Panc1 (cell line): ENCODE data around the gene DFFA. TPM values are rescaled to one million over a fixed set of nuclear protein-coding genes. Genes with fewer than 3 reads are reported as not detected.

ENCODE experiments used
- ATAC-seq: fragments of 200-7000 bp; cut with Tn5 transposase; 2 replicates; pipeline ENCODE4 v1.9.1; 2020; ENCODE audit warnings: mild to moderate bottlenecking, moderate library complexity
- BruUV-seq: library from RNA; stranded (reverse); fragments of 400-500 nt; replicated peaks from 2 replicates; lab custom pipeline; 2021; lab: Mats Ljungman, UMichigan
- CTCF ChIA-PET: fragments of 300-600 bp; sonication (Branson Sonifier 250); formaldehyde crosslinking; loops from one replicate; lab custom pipeline; 2022; ENCODE audit warnings: antibody characterized with exemption; lab: Charles Lee
- POLR2A ChIA-PET: fragments of 300-600 bp; sonication (Branson Sonifier 250); formaldehyde crosslinking; loops from one replicate; lab custom pipeline; 2022; ENCODE audit warnings: antibody characterized with exemption; lab: Charles Lee
- DNase-seq: peaks from one replicate; pipeline ENCODE4 v3.0.0-alpha.2; 2010; ENCODE audit warnings: low read depth, low spot score
- H3K27ac ChIP-seq: 2 replicates; pipeline ENCODE4 v1.5.1; 2011; ENCODE audit warnings: mild to moderate bottlenecking, low read length, inconsistent platforms
- H3K27me3 ChIP-seq: fragments of 200-500 bp; sonication (Bioruptor generic); 2 replicates; pipeline ENCODE4 v1.6.0; 2014; ENCODE audit warnings: low read length, inconsistent platforms; ENCODE audit not compliant: control insufficient read depth, insufficient read depth
- H3K36me3 ChIP-seq: fragments of 200-500 bp; sonication (Bioruptor generic); 2 replicates; pipeline ENCODE4 v1.5.1; 2014; ENCODE audit warnings: inconsistent platforms, mild to moderate bottlenecking, low read length, moderate library complexity; ENCODE audit not compliant: control insufficient read depth, insufficient read depth
- H3K4me1 ChIP-seq: 2 replicates; pipeline ENCODE4 v1.5.1; 2011; ENCODE audit warnings: inconsistent platforms, mild to moderate bottlenecking, low read length, moderate library complexity; ENCODE audit not compliant: control insufficient read depth, insufficient read depth
- H3K4me3 ChIP-seq, 2 experiments: 2 replicates each; pipeline ENCODE4 v1.5.1; 2011 to 2012; ENCODE audit warnings: low read depth in 2 of 2, low read length in 2 of 2, mild to moderate bottlenecking in 2 of 2, inconsistent platforms in 1 of 2, moderate library complexity in 1 of 2
- H3K9me3 ChIP-seq: fragments of 200-500 bp; sonication (Bioruptor generic); 2 replicates; pipeline ENCODE4 v1.5.1; 2014; ENCODE audit warnings: low read depth, mild to moderate bottlenecking, inconsistent platforms, low read length, moderate library complexity; ENCODE audit not compliant: control insufficient read depth, insufficient read depth
- CTCF ChIP-seq: fragments of 450-650 bp; IDR thresholded peaks from 2 replicates; pipeline ENCODE4 v1.5.1; 2017; ENCODE audit warnings: mild to moderate bottlenecking
- POLR2AphosphoS5 ChIP-seq: IDR thresholded peaks from 2 replicates; pipeline ENCODE4 v1.6.1; 2012; ENCODE audit warnings: mild to moderate bottlenecking, low read depth, low read length, moderate library complexity
- SIN3A ChIP-seq: IDR thresholded peaks from 2 replicates; pipeline ENCODE4 v1.6.1; 2012; ENCODE audit warnings: low read depth, mild to moderate bottlenecking, low read length, moderate library complexity, borderline replicate concordance; ENCODE audit not compliant: insufficient read depth
- TCF7L2 ChIP-seq: IDR thresholded peaks from 2 replicates; pipeline ENCODE4 v1.6.1; 2011; ENCODE audit warnings: mild to moderate bottlenecking, low read depth, low read length, inconsistent platforms
- in situ Hi-C: cut with HindIII; loops from 2 replicates; pipeline ENCODE4 v1.10.0; 2016; ENCODE audit warnings: low sequenced_read_pairs, low pct_unique_long_range_greater_than_20kb
- intact Hi-C: fragments of 100-400 bp; cut with micrococcal nuclease; formaldehyde crosslinking; loops from one replicate; pipeline ENCODE4 v1.10.0; 2022; ENCODE audit not compliant: unreplicated experiment
- total RNA-seq: library from RNA; stranded (reverse); gene quantifications from one replicate; pipeline ENCODE4 v1.2.1, GENCODE V29; 2021; ENCODE audit not compliant: unreplicated experiment
- TF ChIP-seq, protein P1 (sequence below), 2 experiments: IDR thresholded peaks; 2 replicates each; pipeline ENCODE4 v1.6.1; 2011 to 2012; ENCODE audit warnings: low read depth in 2 of 2, control low read depth in 1 of 2, low read length in 1 of 2, mild to moderate bottlenecking in 1 of 2, moderate library complexity in 1 of 2; ENCODE audit not compliant: insufficient read depth in 1 of 2

The DFFA gene
- total RNA-seq, 1 experiment from 2014 or later, result 68.1 TPM

GRCh38 chr1:10510520-10511493, 38.5 kb upstream of the DFFA start:
- intact Hi-C loops (loop anchor here (5.0 to 10.0 kb wide), 2 partner anchors 114 to 356 kb away; no protein-coding TSS in a partner anchor), in situ Hi-C loops (no loop called here)
- ATAC-seq (peak; percentile 83), DNase-seq (peak; percentile 90)
- POLR2A ChIA-PET, result no interaction called here
- CTCF ChIA-PET, result no interaction called here
- no peaks in the 10 kb centered on the region for H3K36me3 ChIP-seq
- TF ChIP-seq TCF7L2 (no peak), CTCF (no peak), SIN3A (peak; percentile 34; the same call in 1 of the 2 replicates), POLR2AphosphoS5 (peak; percentile 62)
- TF ChIP-seq, protein P1, sequence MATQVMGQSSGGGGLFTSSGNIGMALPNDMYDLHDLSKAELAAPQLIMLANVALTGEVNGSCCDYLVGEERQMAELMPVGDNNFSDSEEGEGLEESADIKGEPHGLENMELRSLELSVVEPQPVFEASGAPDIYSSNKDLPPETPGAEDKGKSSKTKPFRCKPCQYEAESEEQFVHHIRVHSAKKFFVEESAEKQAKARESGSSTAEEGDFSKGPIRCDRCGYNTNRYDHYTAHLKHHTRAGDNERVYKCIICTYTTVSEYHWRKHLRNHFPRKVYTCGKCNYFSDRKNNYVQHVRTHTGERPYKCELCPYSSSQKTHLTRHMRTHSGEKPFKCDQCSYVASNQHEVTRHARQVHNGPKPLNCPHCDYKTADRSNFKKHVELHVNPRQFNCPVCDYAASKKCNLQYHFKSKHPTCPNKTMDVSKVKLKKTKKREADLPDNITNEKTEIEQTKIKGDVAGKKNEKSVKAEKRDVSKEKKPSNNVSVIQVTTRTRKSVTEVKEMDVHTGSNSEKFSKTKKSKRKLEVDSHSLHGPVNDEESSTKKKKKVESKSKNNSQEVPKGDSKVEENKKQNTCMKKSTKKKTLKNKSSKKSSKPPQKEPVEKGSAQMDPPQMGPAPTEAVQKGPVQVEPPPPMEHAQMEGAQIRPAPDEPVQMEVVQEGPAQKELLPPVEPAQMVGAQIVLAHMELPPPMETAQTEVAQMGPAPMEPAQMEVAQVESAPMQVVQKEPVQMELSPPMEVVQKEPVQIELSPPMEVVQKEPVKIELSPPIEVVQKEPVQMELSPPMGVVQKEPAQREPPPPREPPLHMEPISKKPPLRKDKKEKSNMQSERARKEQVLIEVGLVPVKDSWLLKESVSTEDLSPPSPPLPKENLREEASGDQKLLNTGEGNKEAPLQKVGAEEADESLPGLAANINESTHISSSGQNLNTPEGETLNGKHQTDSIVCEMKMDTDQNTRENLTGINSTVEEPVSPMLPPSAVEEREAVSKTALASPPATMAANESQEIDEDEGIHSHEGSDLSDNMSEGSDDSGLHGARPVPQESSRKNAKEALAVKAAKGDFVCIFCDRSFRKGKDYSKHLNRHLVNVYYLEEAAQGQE (IDR thresholded peaks at IDR 0.05; ENCODE audit: insufficient read depth in 1 of 2, low read depth in 2 of 2, low read length in 1 of 2), result no peak
- BruUV-seq, result no TSS peak
- H3K4me3 ChIP-seq, result peak overlapping the region; percentile 3 to 26; a peak in 3 of 4 replicates
- H3K27me3 ChIP-seq, result no peaks in the 10 kb centered on the region
- H3K27ac ChIP-seq, result peak overlapping the region; percentile 94
- peaks cover 90% of the 10 kb centered on the region for H3K4me1 ChIP-seq
- no peaks in the 10 kb centered on the region for H3K9me3 ChIP-seq

- no peak for ATAC-seq
- no peaks in the 10 kb centered on the region for H3K36me3 ChIP-seq
Measured at GRCh38 chr1:10509809-10510509, 37.6 kb upstream of the DFFA start.

More at GRCh38 chr1:10509809-10510509, 37.6 kb upstream of the DFFA start:
- H3K27me3 ChIP-seq, result no peaks in the 10 kb centered on the region
- CTCF ChIA-PET, result no interaction called here
- peaks cover 81% of the 10 kb centered on the region for H3K4me1 ChIP-seq
- no TSS peak for BruUV-seq
- DNase-seq, result no peak
- H3K27ac ChIP-seq, result peak overlapping the region; percentile 94
- POLR2A ChIA-PET, result no interaction called here
- in situ Hi-C loops, result no loop called here
- intact Hi-C loops, result loop anchor here (5.0 to 10.0 kb wide), 2 partner anchors 115 to 357 kb away; no protein-coding TSS in a partner anchor
- no peaks in the 10 kb centered on the region for H3K9me3 ChIP-seq
- H3K4me3 ChIP-seq, result peak overlapping the region in 1 of 2 experiments; percentile 26; a peak in 1 of 4 replicates
- TF ChIP-seq TCF7L2, result no peak
- TF ChIP-seq POLR2AphosphoS5, result no peak
- no peak for TF ChIP-seq CTCF
- TF ChIP-seq SIN3A, result no peak
- TF ChIP-seq, protein P1 (IDR thresholded peaks at IDR 0.05; ENCODE audit: insufficient read depth in 1 of 2, low read depth in 2 of 2, low read length in 1 of 2), result no peak
